ENCODE results near the gene OR1N1. TPM values are rescaled to one million over a fixed set of nuclear protein-coding genes. Genes with fewer than 3 reads are reported as not detected.

The OR1N1 gene
- total and polyA plus RNA-seq, 2 of the 4 experiments (the other 2 are of a cell fraction), result not detected

- H4K20me1 ChIP-seq (ENCODE audit: insufficient read depth, low read length), result no peaks in the 10 kb centered on the region
- no peak overlapping the region for H2BK5ac ChIP-seq (ENCODE audit: low read depth, low read length, poor library complexity, severe bottlenecking)
- no peak overlapping the region for H4K8ac ChIP-seq (ENCODE audit: low read depth in 2 of 2, low read length in 2 of 2)
- no peak overlapping the region for H3K4me3 ChIP-seq (ENCODE audit: insufficient read depth, low read depth, low read length)
- in situ Hi-C loops (cut with MboI; ENCODE audit: low sequenced_read_pairs), result no loop called here
- POLR2A ChIA-PET (ENCODE audit: unreplicated experiment), result no interaction called here
- DNase-seq (no peak), ATAC-seq (ENCODE audit: low read depth) (peak; percentile 54; the same call in 1 of the 2 replicates)
- no peak overlapping the region for H3K4me2 ChIP-seq (ENCODE audit: low read depth, low read length)
- no peak overlapping the region for H4K91ac ChIP-seq (ENCODE audit: insufficient read depth, low read depth, low read length)
- no peak overlapping the region for H2AK9ac ChIP-seq (replicated peaks; ENCODE audit: low read depth, low read length, poor library complexity)
- no peaks in the 10 kb centered on the region for H3K79me1 ChIP-seq (ENCODE audit: low read depth in 1 of 2, low read length in 2 of 2)
- no peak overlapping the region for H3K27ac ChIP-seq (ENCODE audit: insufficient read depth, low read length)
- H3K14ac ChIP-seq (replicated peaks; ENCODE audit: low read depth, low read length), result no peak overlapping the region
- H3K36me3 ChIP-seq (ENCODE audit: control insufficient read depth, insufficient read depth, low read length), result no peaks in the 10 kb centered on the region
- no peak overlapping the region for H3K23ac ChIP-seq (ENCODE audit: low read depth, low read length)
- dilution Hi-C loops (cut with HindIII; ENCODE audit: low sequenced_read_pairs, unreplicated experiment), result no loop called here
- no peak overlapping the region for H3K56ac ChIP-seq (ENCODE audit: extremely low read depth, insufficient read depth, low read length)
- no peaks in the 10 kb centered on the region for H3K9me3 ChIP-seq (ENCODE audit: control insufficient read depth, insufficient read depth, low read length)
- no peaks in the 10 kb centered on the region for H3K4me1 ChIP-seq (ENCODE audit: control insufficient read depth, insufficient read depth, low read length)
- CTCF ChIA-PET, result interaction anchor here (0.8 kb wide), 1 partner anchor 18 kb away, joined by 4 read pairs; no protein-coding TSS in a partner anchor
- no peak overlapping the region for H2BK120ac ChIP-seq (ENCODE audit: low read depth, low read length)
- no peak overlapping the region for H2AFZ ChIP-seq (replicated peaks; ENCODE audit: low read length, poor library complexity)
- no peak overlapping the region for H3K4ac ChIP-seq (ENCODE audit: low read depth, low read length)
- H2BK20ac ChIP-seq (ENCODE audit: low read depth, low read length), result no peak overlapping the region
- 0% methylated on average over 1 of the region's 9 CpGs; no CpG with 5 or more reads in 1 of the 2 experiments for WGBS, 2 experiments (ENCODE audit: extremely low coverage in 2 of 2, insufficient read length in 1 of 2)
- H2AK5ac ChIP-seq (ENCODE audit: low read depth, low read length), result no peak overlapping the region
- peaks cover 3% of the 10 kb centered on the region for H3K27me3 ChIP-seq (ENCODE audit: control insufficient read depth, insufficient read depth, low read length)
- H3K9ac ChIP-seq (ENCODE audit: low read depth, low read length), result no peak overlapping the region
- H2BK15ac ChIP-seq (ENCODE audit: low read depth, low read length), result no peak overlapping the region
- TF ChIP-seq ELK1 (IDR thresholded peaks at IDR 0.05; ENCODE audit: borderline replicate concordance, low read depth, low read length) (no peak), FOS (IDR thresholded peaks at IDR 0.05; ENCODE audit: low read depth, low read length) (no peak), MXI1 (IDR thresholded peaks at IDR 0.05; ENCODE audit: borderline replicate concordance, low read depth, low read length) (no peak)
- no peak overlapping the region for H4K5ac ChIP-seq (ENCODE audit: low read depth, low read length)
- no peaks in the 10 kb centered on the region for H3K9me1 ChIP-seq (ENCODE audit: insufficient read depth, low read length)
- intact Hi-C loops (cut with micrococcal nuclease), result no loop called here
- BruUV-seq (replicated peaks), result no TSS peak
- H3K18ac ChIP-seq (ENCODE audit: low read depth, low read length), result no peak overlapping the region
Observed at GRCh38 chr9:122562134-122562760, 35.2 kb upstream of the OR1N1 start.
